ENCODE results near the gene NHERF2.

- TF ChIP-seq, protein P1, sequence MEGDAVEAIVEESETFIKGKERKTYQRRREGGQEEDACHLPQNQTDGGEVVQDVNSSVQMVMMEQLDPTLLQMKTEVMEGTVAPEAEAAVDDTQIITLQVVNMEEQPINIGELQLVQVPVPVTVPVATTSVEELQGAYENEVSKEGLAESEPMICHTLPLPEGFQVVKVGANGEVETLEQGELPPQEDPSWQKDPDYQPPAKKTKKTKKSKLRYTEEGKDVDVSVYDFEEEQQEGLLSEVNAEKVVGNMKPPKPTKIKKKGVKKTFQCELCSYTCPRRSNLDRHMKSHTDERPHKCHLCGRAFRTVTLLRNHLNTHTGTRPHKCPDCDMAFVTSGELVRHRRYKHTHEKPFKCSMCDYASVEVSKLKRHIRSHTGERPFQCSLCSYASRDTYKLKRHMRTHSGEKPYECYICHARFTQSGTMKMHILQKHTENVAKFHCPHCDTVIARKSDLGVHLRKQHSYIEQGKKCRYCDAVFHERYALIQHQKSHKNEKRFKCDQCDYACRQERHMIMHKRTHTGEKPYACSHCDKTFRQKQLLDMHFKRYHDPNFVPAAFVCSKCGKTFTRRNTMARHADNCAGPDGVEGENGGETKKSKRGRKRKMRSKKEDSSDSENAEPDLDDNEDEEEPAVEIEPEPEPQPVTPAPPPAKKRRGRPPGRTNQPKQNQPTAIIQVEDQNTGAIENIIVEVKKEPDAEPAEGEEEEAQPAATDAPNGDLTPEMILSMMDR (IDR thresholded peaks at IDR 0.05) = no peak
- no peak for TF ChIP-seq POLR2A (IDR thresholded peaks at IDR 0.05)
Measured at GRCh38 chr16:2060346-2060745, 33.6 kb downstream of the NHERF2 start.

Data from uterus (tissue), 2 donors.